ENCODE results near the gene TEFM.
"Not testable (repeated sequence)": the region's sequence is repeated elsewhere in the genome, so short reads cannot be mapped to it uniquely, and the experiment has no call there.

Gene TEFM

GRCh38 chr17:30920683-30921543 is 14.9 kb upstream of the TEFM start:
- DNase-seq, result peak; percentile 38

- no peak for DNase-seq
Observed at GRCh38 chr17:30920282-30920681, 14.2 kb upstream of the TEFM start.

GRCh38 chr17:30917050-30917449 is 11.0 kb upstream of the TEFM start:
- DNase-seq, result no peak

DNA sequence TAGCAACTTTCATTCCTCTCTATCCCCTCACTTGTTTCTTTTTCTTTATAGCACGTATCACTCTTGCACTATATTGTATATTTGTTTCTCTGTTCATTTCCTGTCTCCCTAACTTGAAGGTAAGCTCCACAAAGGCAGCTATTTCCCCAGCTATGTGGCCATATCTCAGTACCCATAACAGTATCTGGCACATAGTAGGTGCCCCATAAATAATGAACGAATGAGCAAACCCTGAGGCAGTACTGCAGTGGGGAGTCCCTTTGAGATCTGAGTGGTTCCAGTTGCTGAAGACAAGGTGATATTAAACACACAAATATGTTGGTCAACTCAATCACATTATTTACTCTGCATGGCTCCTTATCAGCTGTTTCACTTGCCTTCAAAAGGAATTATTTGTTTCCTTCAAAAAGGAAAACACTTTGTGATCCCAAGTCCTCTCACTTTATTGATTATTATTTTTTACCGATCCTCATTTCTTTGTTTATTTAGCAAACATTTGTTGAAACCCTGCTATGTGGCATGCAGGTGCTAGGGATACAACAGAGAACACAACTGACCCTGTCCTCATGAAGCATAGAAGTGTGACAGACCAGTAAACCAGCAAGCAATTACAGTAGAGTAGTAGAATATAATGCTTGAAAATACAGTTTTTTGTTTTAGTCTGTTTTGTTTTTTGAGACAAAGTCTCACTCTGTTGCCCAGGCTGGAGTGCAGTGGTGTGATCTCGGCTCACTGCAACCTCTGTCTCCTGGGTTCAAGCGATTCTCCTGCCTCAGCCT is 10.0 kb upstream of the TEFM start:
- DNase-seq, result no peak

GRCh38 chr17:30913955-30914354 is 7.9 kb upstream of the TEFM start:
- DNase-seq, result no peak

DNA sequence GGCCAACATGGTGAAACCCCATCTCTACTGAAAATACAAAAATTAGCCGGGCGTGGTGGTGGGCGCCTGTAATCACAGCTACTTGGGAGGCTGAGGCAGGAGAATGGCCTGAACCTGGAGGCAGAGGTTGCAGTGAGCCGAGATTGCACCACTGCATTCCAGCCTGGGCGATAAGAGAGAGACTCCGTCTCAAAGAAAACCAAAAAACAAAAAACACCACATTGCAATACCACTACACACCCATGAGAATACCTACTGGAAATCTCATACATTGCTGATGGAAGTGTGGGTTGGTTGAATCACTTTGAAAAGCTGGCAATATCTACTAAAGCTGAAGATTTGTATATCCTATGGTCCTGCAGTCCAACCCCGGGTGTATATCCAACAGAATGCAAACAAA is 4.1 kb upstream of the TEFM start:
- DNase-seq, result not testable (repeated sequence)

GRCh38 chr17:30908717-30909420 is 2.8 kb upstream of the TEFM start:
- no peak for DNase-seq

DNA sequence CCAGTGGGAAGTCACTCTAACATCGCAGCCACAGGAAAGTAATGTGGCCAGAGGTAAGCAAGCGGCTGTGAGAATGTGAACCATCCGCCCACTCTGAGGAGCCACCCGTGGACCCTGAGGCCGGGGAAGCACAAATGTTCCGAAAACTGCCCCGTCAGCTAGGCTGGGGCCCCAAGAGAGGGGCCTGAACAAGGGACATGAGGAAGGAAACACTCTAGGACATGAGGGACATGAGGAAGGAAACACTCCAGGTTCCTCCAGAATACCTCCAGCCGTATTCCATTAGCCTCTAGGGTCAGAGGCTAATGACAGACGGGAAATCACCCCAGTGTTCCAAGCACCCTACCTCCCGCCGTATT is 317 bp downstream of the TEFM start:
- DNase-seq, result peak; percentile 31

- no peak for DNase-seq
Observed at GRCh38 chr17:30897311-30897710, 8.7 kb downstream of the TEFM start.

- no peak for DNase-seq
Observed at GRCh38 chr17:30894236-30894635, 11.8 kb downstream of the TEFM start.

- no peak for DNase-seq
Observed at GRCh38 chr17:30886187-30886586, 19.9 kb downstream of the TEFM start.

DNA sequence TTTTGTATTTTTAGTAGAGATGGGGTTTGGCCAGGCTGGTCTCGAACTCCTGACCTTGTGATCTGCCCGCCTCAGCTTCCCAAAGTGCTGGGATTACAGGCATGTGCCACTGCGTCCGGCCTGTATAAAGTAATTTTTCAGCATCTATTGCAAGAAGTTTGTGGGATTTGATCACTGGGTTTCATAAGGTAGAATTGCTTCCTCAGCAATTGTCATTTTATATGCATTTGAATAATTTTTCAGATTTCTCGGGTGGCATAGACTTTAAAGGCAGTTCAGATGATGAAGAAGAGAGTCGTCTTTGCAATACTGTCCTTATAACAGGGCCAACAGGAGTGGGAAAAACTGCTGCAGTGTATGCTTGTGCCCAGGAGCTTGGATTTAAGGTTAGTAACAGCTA is 37.0 kb downstream of the TEFM start:
- no peak for DNase-seq

DNA sequence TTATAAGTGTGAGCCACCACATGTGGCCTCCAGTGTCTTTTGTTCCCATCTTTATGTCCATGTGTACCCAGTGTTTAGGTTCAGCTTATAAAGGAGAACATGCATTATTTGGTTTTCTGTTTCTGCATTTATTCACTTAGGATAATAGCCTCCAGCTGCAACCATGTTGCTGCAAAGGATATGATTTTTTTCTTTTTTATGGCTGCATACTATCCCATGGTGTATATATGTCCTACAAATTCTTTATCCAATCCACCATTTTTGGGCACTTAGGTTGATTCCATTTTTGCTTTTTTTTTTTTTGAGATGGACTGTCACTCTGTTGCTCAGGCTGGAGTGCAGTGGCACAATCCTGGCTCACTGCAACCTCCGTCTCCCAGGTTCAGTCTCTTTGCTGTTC is 41.4 kb downstream of the TEFM start:
- no peak for DNase-seq

- no peak for DNase-seq
Observed at GRCh38 chr17:30858556-30859250, 47.3 kb downstream of the TEFM start.

GRCh38 chr17:30854146-30854545 is 51.9 kb downstream of the TEFM start:
- no peak for DNase-seq

All from suppressor macrophage treated with lipopolysaccharide for 4 hours (primary cell).